Caco-2 (cell line): ENCODE data around the gene IRF2BP1. TPM values are rescaled to one million over a fixed set of nuclear protein-coding genes. Genes with fewer than 3 reads are reported as not detected.

Experiments used
- BruUV-seq: library from RNA; stranded (reverse); fragments of 400-500 nt; replicated peaks from 2 replicates; lab custom pipeline; 2021; lab: Mats Ljungman, UMichigan
- CTCF ChIA-PET: fragments of 300-600 bp; sonication (Branson Sonifier 250); formaldehyde crosslinking; loops from one replicate; lab custom pipeline; 2022; ENCODE audit warnings: antibody characterized with exemption; lab: Charles Lee
- POLR2A ChIA-PET: fragments of 300-600 bp; sonication (Branson Sonifier 250); formaldehyde crosslinking; loops from one replicate; lab custom pipeline; 2022; ENCODE audit warnings: antibody characterized with exemption; lab: Charles Lee
- DNase-seq, 2 experiments: peaks; one replicate each; pipeline versions ENCODE4 v3.0.0 to v3.0.0-alpha.2; 2020 to 2022
- H3K27me3 ChIP-seq: replicated peaks from 2 replicates; pipeline ENCODE4 v1.6.0; 2011; ENCODE audit warnings: low read length; ENCODE audit not compliant: control insufficient read depth, insufficient read depth
- H3K36me3 ChIP-seq: 2 replicates; pipeline ENCODE4 v1.5.1; 2011; ENCODE audit warnings: low read length; ENCODE audit not compliant: control insufficient read depth, insufficient read depth
- H3K4me1 ChIP-seq: fragments of 250-450 bp; sonication (Bioruptor Pico); 2 replicates; pipeline ENCODE4 v1.5.1; 2020; ENCODE audit warnings: mild to moderate bottlenecking
- H3K4me3 ChIP-seq: 2 replicates; pipeline ENCODE4 v1.5.1; 2011; ENCODE audit warnings: low read depth, mild to moderate bottlenecking, control low read depth, low read length
- H3K9me3 ChIP-seq: fragments of 250-450 bp; sonication (Bioruptor Pico); 2 replicates; pipeline ENCODE4 v1.5.1; 2020; ENCODE audit warnings: mild to moderate bottlenecking, moderate library complexity
- H3K27ac Mint-ChIP-seq: one replicate; pipeline ENCODE4 v1.8.0; 2022; ENCODE audit warnings: mixed read lengths; ENCODE audit not compliant: unreplicated experiment
- H3K27me3 Mint-ChIP-seq: one replicate; pipeline ENCODE4 v1.8.0; 2022; ENCODE audit warnings: mixed read lengths; ENCODE audit not compliant: insufficient read depth, unreplicated experiment
- H3K36me3 Mint-ChIP-seq: one replicate; pipeline ENCODE4 v1.8.0; 2022; ENCODE audit warnings: mild to moderate bottlenecking, mixed read lengths; ENCODE audit not compliant: insufficient read depth, unreplicated experiment
- H3K4me1 Mint-ChIP-seq: one replicate; pipeline ENCODE4 v1.8.0; 2022; ENCODE audit warnings: low read depth, mixed read lengths; ENCODE audit not compliant: unreplicated experiment
- H3K4me3 Mint-ChIP-seq: one replicate; pipeline ENCODE4 v1.8.0; 2022; ENCODE audit warnings: mild to moderate bottlenecking, moderate library complexity, mixed read lengths; ENCODE audit not compliant: unreplicated experiment
- H3K9me3 Mint-ChIP-seq: one replicate; pipeline ENCODE4 v1.8.0; 2022; ENCODE audit warnings: mixed read lengths; ENCODE audit not compliant: unreplicated experiment
- CTCF ChIP-seq, 2 experiments: fragments of 200-600 bp in 1 of 2; IDR thresholded peaks; 1 replicate in 1 of 2; 2 replicates in 1 of 2; pipeline versions ENCODE4 v1.5.1 to v1.8.0; 2011 to 2022; ENCODE audit warnings: antibody characterized with exemption in 1 of 2, control low read depth in 1 of 2, inconsistent platforms in 1 of 2, low read depth in 1 of 2, low read length in 1 of 2, mild to moderate bottlenecking in 1 of 2, moderate library complexity in 1 of 2; ENCODE audit not compliant: insufficient read depth in 1 of 2, severe bottlenecking in 1 of 2, unreplicated experiment in 1 of 2
- intact Hi-C: fragments of 100-400 bp; cut with micrococcal nuclease; formaldehyde crosslinking; loops from one replicate; pipeline ENCODE4 v1.10.0; 2022; ENCODE audit not compliant: unreplicated experiment
- total RNA-seq: library from RNA; stranded (reverse); gene quantifications from 2 replicates; pipeline ENCODE4 v1.2.3, GENCODE V29; 2022

The IRF2BP1 gene
- total RNA-seq, 1 experiment from 2014 or later: 27.6 TPM

GRCh38 chr19:45934551-45935230 lies 48.8 kb upstream of the IRF2BP1 start:
- Mint-ChIP-seq H3K9me3 (no peaks in the 10 kb centered on the region), H3K4me3 (no peak overlapping the region), H3K27me3 (peaks cover 25% of the 10 kb centered on the region), H3K36me3 (no peaks in the 10 kb centered on the region), H3K27ac (no peak overlapping the region), H3K4me1 (no peaks in the 10 kb centered on the region)
- no peak for TF ChIP-seq CTCF (IDR thresholded peaks at IDR 0.05; ENCODE audit: insufficient read depth in 1 of 2, low read depth in 1 of 2, low read length in 1 of 2, severe bottlenecking in 1 of 2, unreplicated experiment in 1 of 2)
- Histone ChIP-seq H3K36me3 (no peaks in the 10 kb centered on the region), H3K9me3 (no peaks in the 10 kb centered on the region), H3K27me3 (peaks cover 4% of the 10 kb centered on the region; the same call in 1 of the 2 replicates), H3K4me3 (no peak overlapping the region), H3K4me1 (no peaks in the 10 kb centered on the region)
- intact Hi-C loops: no loop called here
- POLR2A ChIA-PET: no interaction called here
- BruUV-seq: no TSS peak
- CTCF ChIA-PET: no interaction called here
- no peak for DNase-seq

- Histone ChIP-seq H3K36me3 (no peaks in the 10 kb centered on the region), H3K27me3 (peaks cover 4% of the 10 kb centered on the region; the same call in 1 of the 2 replicates), H3K9me3 (no peaks in the 10 kb centered on the region), H3K4me1 (no peaks in the 10 kb centered on the region), H3K4me3 (no peak overlapping the region)
- no peaks in the 10 kb centered on the region for H3K9me3 Mint-ChIP-seq
- BruUV-seq: no TSS peak
- peaks cover 29% of the 10 kb centered on the region for H3K27me3 Mint-ChIP-seq
- intact Hi-C loops: no loop called here
- H3K4me3 Mint-ChIP-seq: no peak overlapping the region
- TF ChIP-seq CTCF (IDR thresholded peaks at IDR 0.05; ENCODE audit: insufficient read depth in 1 of 2, low read depth in 1 of 2, low read length in 1 of 2, severe bottlenecking in 1 of 2, unreplicated experiment in 1 of 2): no peak
- no peaks in the 10 kb centered on the region for H3K4me1 Mint-ChIP-seq
- H3K36me3 Mint-ChIP-seq: no peaks in the 10 kb centered on the region
- POLR2A ChIA-PET: no interaction called here
- no peak overlapping the region for H3K27ac Mint-ChIP-seq
- CTCF ChIA-PET: no interaction called here
- DNase-seq: no peak
These were observed 47.8 kb upstream of the IRF2BP1 start for GRCh38 chr19:45933759-45934158.

GRCh38 chr19:45931055-45931454 lies 45.1 kb upstream of the IRF2BP1 start:
- peaks cover 20% of the 10 kb centered on the region for H3K27me3 Mint-ChIP-seq
- peaks cover 4% of the 10 kb centered on the region; the same call in 1 of the 2 replicates for H3K27me3 ChIP-seq
- DNase-seq: no peak
- H3K4me3 ChIP-seq: no peak overlapping the region
- H3K27ac Mint-ChIP-seq: no peak overlapping the region
- H3K4me1 ChIP-seq: no peaks in the 10 kb centered on the region
- no peak overlapping the region for H3K4me3 Mint-ChIP-seq
- intact Hi-C loops: no loop called here
- H3K36me3 Mint-ChIP-seq: peaks cover 4% of the 10 kb centered on the region
- BruUV-seq: no TSS peak
- CTCF ChIA-PET: no interaction called here
- no peaks in the 10 kb centered on the region for H3K9me3 Mint-ChIP-seq
- no peaks in the 10 kb centered on the region for H3K36me3 ChIP-seq
- H3K4me1 Mint-ChIP-seq: peaks cover 14% of the 10 kb centered on the region
- POLR2A ChIA-PET: no interaction called here
- no peak for TF ChIP-seq CTCF (IDR thresholded peaks at IDR 0.05; ENCODE audit: insufficient read depth in 1 of 2, low read depth in 1 of 2, low read length in 1 of 2, severe bottlenecking in 1 of 2, unreplicated experiment in 1 of 2)
- H3K9me3 ChIP-seq: no peaks in the 10 kb centered on the region
